Peyer's patch (tissue), 4 donors: ENCODE data around the gene KDM5A.

Experiments used
- CTCF ChIP-seq, 6 experiments: fragments of 450-650 bp in 4 of 6; fragments of 200-600 bp in 2 of 6; sonication (generic) in 1 of 6; IDR thresholded peaks; one replicate each; pipeline ENCODE4 v1.5.1; 2017 to 2019; ENCODE audit warnings: antibody characterized with exemption in 6 of 6, mild to moderate bottlenecking in 3 of 6, moderate library complexity in 1 of 6
- POLR2A ChIP-seq, 2 donors: fragments of 450-650 bp; IDR thresholded peaks; one replicate each; pipeline ENCODE4 v1.5.1; 2017; ENCODE audit warnings: antibody characterized with exemption in 2 of 2, mild to moderate bottlenecking in 2 of 2, moderate library complexity in 2 of 2

- TF ChIP-seq POLR2A (IDR thresholded peaks at IDR 0.05) (no peak), CTCF (IDR thresholded peaks at IDR 0.05) (no peak)
Measured at GRCh38 chr12:236445-236844, 152.7 kb downstream of the KDM5A start.
